K562 (cell line): Measurements from ENCODE around the gene DAPK1. TPM values are rescaled to one million over a fixed set of nuclear protein-coding genes. Genes with fewer than 3 reads are reported as not detected.

ENCODE experiments used
- E2F8 ChIP-seq: fragments of 450-650 bp; IDR thresholded peaks from 2 replicates; pipeline ENCODE4 v1.7.1; 2018; ENCODE audit warnings: mild to moderate bottlenecking, low read depth; ENCODE audit not compliant: partially characterized antibody
- GTF2E2 ChIP-seq: fragments of 200-800 bp; sonication (Bioruptor generic); IDR thresholded peaks from 2 replicates; pipeline ENCODE4 v1.6.1; 2016; ENCODE audit warnings: missing genetic modification characterization, missing compliant biosample characterization
- HMG20A ChIP-seq: fragments of 450-650 bp; formaldehyde crosslinking; conservative IDR thresholded peaks from 2 replicates; pipeline ENCODE4 v1.4.0; 2020; ENCODE audit warnings: mild to moderate bottlenecking, mixed read lengths
- KHSRP ChIP-seq: fragments of 450-650 bp; IDR thresholded peaks from 2 replicates; pipeline ENCODE4 v1.6.1; 2017
- LARP7 ChIP-seq: fragments of 450-650 bp; IDR thresholded peaks from 2 replicates; pipeline ENCODE4 v1.6.1; 2016
- MAFF ChIP-seq: IDR thresholded peaks from 2 replicates; pipeline ENCODE4 v1.6.1; 2012; ENCODE audit warnings: low read length, improper control_type of control experiment
- POLR2G ChIP-seq: fragments of 200-400 bp; formaldehyde crosslinking; IDR thresholded peaks from 2 replicates; pipeline ENCODE4 v1.6.1; 2017; ENCODE audit warnings: low read depth, mild to moderate bottlenecking, antibody characterized with exemption, low read length, moderate library complexity
- SPI1 ChIP-seq: IDR thresholded peaks from 2 replicates; pipeline ENCODE4 v1.6.1; 2011; ENCODE audit warnings: low read depth, low read length, control low read depth, borderline replicate concordance
- STAT5A ChIP-seq: IDR thresholded peaks from 2 replicates; pipeline ENCODE4 v1.6.1; 2012; ENCODE audit warnings: low read length, inconsistent platforms, borderline replicate concordance
- ZNF584 ChIP-seq: fragments of 200-800 bp; sonication (Bioruptor generic); IDR thresholded peaks from 2 replicates; pipeline ENCODE4 v1.6.1; 2016; ENCODE audit warnings: low read depth, mild to moderate bottlenecking, missing genetic modification characterization, missing compliant biosample characterization
- polyA plus RNA-seq, 8 experiments: library from polyadenylated mRNA; depleted of rRNA in 4 of 8; stranded (reverse) in 5 of 8; unstranded in 3 of 8; fragments of >200 nt; fragmentation: Nextera tagmentation in 2 of 8; fragmentation: Illumina TruSeq in 1 of 8; extraction: Ambion mirVana in 2 of 8; extraction: Trizol in 1 of 8; gene quantifications; 2 replicates each; pipeline versions ENCODE4 v1.2.1 to v1.2.3, GENCODE V29; 2011 to 2014; ENCODE audit warnings: inconsistent platforms in 1 of 8, missing spikeins in 1 of 8
- total RNA-seq, 7 experiments: library from RNA; depleted of rRNA in 6 of 7; stranded (reverse); fragments of >200 nt in 6 of 7; fragmentation: Illumina TruSeq in 2 of 7; extraction: Trizol in 2 of 7; gene quantifications; 2 replicates each; pipeline versions ENCODE4 v1.2.1 to v1.2.3, GENCODE V29; 2011 to 2021; ENCODE audit warnings: low replicate concordance in 1 of 7
- TF ChIP-seq, protein P1 (sequence below): fragments of 450-650 bp; IDR thresholded peaks from one replicate; pipeline ENCODE4 v1.6.1; 2018; ENCODE audit warnings: mild to moderate bottlenecking, moderate library complexity; ENCODE audit not compliant: partially characterized antibody
- TF ChIP-seq, protein P2 (sequence below): sonication (generic); formaldehyde crosslinking; IDR thresholded peaks from 2 replicates; pipeline ENCODE4 v1.5.0; 2020; ENCODE audit warnings: missing genetic modification reagents
- TF ChIP-seq, protein P3 (sequence below): fragments of 450-650 bp; IDR thresholded peaks from 2 replicates; pipeline ENCODE4 v1.6.1; 2016; ENCODE audit warnings: antibody characterized with exemption
- TF ChIP-seq, protein P4 (sequence below), 3 experiments: fragments of 200-800 bp in 1 of 3; fragments of 250-450 bp in 1 of 3; fragments of 450-650 bp in 1 of 3; sonication (Bioruptor Pico) in 1 of 3; sonication (Bioruptor generic) in 1 of 3; formaldehyde crosslinking in 1 of 3; IDR thresholded peaks; 2 replicates each; pipeline versions ENCODE4 v1.6.1 to v1.8.0; 2016 to 2022; ENCODE audit warnings: mild to moderate bottlenecking in 2 of 3, missing genetic modification characterization in 2 of 3, missing compliant biosample characterization in 1 of 3, moderate library complexity in 1 of 3
- TF ChIP-seq, protein P5 (sequence below): sonication (generic); formaldehyde crosslinking; IDR thresholded peaks from 2 replicates; pipeline ENCODE4 v1.8.0; 2022; ENCODE audit warnings: missing genetic modification reagents, mild to moderate bottlenecking, borderline replicate concordance

DAPK1 gene
- total and polyA plus RNA-seq, 9 of the 15 experiments (the other 6 are each of a cell fraction or from before 2014, with no cell fraction given): 1.7 to 26.4 (median 15.8) TPM

DNA sequence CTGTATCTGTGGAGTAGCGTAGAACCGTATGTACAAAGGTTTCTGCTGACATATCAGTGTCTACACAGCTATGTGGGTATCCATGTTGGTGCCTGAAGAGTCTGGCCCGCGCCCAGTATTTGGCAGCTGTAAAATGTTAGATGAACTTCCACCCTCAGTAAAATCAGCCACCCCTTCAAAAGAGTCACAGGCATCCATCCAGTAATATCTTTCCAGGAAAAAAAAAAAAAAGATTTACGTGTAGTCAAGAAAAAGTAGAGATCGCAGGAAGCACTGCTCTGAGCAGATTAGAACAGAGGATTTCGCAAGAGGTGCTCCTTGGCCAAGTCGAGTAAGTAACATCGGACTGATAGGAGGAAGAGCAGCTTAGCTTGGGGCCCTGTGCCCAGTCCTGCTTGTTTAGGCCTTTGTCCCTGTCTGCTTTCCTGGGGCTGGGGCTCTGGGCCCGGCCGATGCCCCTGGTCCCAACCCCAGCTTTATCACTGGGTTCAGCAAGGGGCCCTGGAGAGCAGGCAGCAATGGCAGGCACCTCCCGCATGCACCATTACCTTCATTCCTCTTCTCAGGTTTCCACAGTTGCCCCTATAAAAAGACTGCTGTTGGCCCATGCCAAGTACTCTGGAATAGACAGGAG, 21.2 kb downstream of the DAPK1 start (continued):
- TF ChIP-seq LARP7 (no peak), STAT5A (peak; percentile 93), GTF2E2 (tag) (no peak), MAFF (peak; percentile 0; the same call in 1 of the 2 replicates), HMG20A (CRISPR knock-in tag) (no peak), ZNF584 (peak; percentile 68; the same call in 1 of the 2 replicates), POLR2G (0 out of 2 replicates have a peak, but pooled peaks have one; percentile 19), E2F8 (peak; percentile 49), KHSRP (no peak), SPI1 (peak; percentile 25; the same call in 1 of the 2 replicates)
- TF ChIP-seq, protein P1, sequence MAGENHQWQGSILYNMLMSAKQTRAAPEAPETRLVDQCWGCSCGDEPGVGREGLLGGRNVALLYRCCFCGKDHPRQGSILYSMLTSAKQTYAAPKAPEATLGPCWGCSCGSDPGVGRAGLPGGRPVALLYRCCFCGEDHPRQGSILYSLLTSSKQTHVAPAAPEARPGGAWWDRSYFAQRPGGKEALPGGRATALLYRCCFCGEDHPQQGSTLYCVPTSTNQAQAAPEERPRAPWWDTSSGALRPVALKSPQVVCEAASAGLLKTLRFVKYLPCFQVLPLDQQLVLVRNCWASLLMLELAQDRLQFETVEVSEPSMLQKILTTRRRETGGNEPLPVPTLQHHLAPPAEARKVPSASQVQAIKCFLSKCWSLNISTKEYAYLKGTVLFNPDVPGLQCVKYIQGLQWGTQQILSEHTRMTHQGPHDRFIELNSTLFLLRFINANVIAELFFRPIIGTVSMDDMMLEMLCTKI: no peak
- TF ChIP-seq, protein P2, sequence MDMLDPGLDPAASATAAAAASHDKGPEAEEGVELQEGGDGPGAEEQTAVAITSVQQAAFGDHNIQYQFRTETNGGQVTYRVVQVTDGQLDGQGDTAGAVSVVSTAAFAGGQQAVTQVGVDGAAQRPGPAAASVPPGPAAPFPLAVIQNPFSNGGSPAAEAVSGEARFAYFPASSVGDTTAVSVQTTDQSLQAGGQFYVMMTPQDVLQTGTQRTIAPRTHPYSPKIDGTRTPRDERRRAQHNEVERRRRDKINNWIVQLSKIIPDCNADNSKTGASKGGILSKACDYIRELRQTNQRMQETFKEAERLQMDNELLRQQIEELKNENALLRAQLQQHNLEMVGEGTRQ (CRISPR knock-in tag): no peak
- TF ChIP-seq, protein P3, sequence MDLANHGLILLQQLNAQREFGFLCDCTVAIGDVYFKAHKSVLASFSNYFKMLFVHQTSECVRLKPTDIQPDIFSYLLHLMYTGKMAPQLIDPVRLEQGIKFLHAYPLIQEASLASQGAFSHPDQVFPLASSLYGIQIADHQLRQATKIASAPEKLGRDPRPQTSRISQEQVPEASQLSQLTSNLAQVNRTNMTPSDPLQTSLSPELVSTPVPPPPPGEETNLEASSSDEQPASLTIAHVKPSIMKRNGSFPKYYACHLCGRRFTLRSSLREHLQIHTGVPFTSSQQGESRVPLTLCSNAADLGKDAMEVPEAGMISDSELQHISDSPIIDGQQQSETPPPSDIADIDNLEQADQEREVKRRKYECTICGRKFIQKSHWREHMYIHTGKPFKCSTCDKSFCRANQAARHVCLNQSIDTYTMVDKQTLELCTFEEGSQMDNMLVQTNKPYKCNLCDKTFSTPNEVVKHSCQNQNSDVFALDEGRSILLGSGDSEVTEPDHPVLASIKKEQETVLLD: no peak
- TF ChIP-seq, protein P4, sequence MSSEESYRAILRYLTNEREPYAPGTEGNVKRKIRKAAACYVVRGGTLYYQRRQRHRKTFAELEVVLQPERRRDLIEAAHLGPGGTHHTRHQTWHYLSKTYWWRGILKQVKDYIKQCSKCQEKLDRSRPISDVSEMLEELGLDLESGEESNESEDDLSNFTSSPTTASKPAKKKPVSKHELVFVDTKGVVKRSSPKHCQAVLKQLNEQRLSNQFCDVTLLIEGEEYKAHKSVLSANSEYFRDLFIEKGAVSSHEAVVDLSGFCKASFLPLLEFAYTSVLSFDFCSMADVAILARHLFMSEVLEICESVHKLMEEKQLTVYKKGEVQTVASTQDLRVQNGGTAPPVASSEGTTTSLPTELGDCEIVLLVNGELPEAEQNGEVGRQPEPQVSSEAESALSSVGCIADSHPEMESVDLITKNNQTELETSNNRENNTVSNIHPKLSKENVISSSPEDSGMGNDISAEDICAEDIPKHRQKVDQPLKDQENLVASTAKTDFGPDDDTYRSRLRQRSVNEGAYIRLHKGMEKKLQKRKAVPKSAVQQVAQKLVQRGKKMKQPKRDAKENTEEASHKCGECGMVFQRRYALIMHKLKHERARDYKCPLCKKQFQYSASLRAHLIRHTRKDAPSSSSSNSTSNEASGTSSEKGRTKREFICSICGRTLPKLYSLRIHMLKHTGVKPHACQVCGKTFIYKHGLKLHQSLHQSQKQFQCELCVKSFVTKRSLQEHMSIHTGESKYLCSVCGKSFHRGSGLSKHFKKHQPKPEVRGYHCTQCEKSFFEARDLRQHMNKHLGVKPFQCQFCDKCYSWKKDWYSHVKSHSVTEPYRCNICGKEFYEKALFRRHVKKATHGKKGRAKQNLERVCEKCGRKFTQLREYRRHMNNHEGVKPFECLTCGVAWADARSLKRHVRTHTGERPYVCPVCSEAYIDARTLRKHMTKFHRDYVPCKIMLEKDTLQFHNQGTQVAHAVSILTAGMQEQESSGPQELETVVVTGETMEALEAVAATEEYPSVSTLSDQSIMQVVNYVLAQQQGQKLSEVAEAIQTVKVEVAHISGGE (CRISPR knock-in tag; IDR thresholded peaks at IDR 0.05): peak in 1 of 3 experiments; percentile 53; a peak in 1 of 6 replicates
- TF ChIP-seq, protein P5, sequence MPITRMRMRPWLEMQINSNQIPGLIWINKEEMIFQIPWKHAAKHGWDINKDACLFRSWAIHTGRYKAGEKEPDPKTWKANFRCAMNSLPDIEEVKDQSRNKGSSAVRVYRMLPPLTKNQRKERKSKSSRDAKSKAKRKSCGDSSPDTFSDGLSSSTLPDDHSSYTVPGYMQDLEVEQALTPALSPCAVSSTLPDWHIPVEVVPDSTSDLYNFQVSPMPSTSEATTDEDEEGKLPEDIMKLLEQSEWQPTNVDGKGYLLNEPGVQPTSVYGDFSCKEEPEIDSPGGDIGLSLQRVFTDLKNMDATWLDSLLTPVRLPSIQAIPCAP (CRISPR knock-in tag): no peak
